Transverse colon (tissue), 4 donors: Measurements from ENCODE around the gene DNAH5. TPM values are rescaled to one million over a fixed set of nuclear protein-coding genes. Genes with fewer than 3 reads are reported as not detected.

ENCODE experiments used
- DNase-seq: peaks from one replicate; pipeline ENCODE4 v3.0.0-alpha.2; 2019
- H3K27ac ChIP-seq, 4 donors: fragments of 200-600 bp; sonication (generic); 2 replicates each; pipeline ENCODE4 v1.5.1; 2016 to 2018; ENCODE audit warnings: inconsistent platforms in 4 of 4
- H3K27me3 ChIP-seq: fragments of 200-600 bp; sonication (generic); 2 replicates; pipeline ENCODE4 v1.5.1; 2017; ENCODE audit warnings: inconsistent platforms
- H3K36me3 ChIP-seq, 4 donors: fragments of 200-600 bp; sonication (generic); 2 replicates each; pipeline ENCODE4 v1.5.1; 2017 to 2019; ENCODE audit warnings: inconsistent platforms in 4 of 4
- H3K4me1 ChIP-seq, 4 donors: fragments of 200-600 bp; sonication (generic); 2 replicates each; pipeline ENCODE4 v1.5.1; 2017 to 2020; ENCODE audit warnings: inconsistent platforms in 4 of 4
- H3K4me3 ChIP-seq, 4 donors: fragments of 200-600 bp; sonication (generic); 1 replicate in 1 of 4; 2 replicates in 3 of 4; pipeline versions ENCODE4 v1.5.1 to v1.6.1; 2017 to 2019; ENCODE audit warnings: inconsistent platforms in 4 of 4
- H3K9me3 ChIP-seq, 2 donors: fragments of 200-600 bp; sonication (generic); 2 replicates each; pipeline ENCODE4 v1.5.1; 2017 to 2019; ENCODE audit warnings: inconsistent platforms in 2 of 2
- EP300 ChIP-seq: sonication (generic); formaldehyde crosslinking; IDR thresholded peaks from one replicate; pipeline ENCODE4 v1.6.1; 2017; ENCODE audit warnings: antibody characterized with exemption, low read depth
- POLR2A ChIP-seq: fragments of 450-650 bp; IDR thresholded peaks from one replicate; pipeline ENCODE4 v1.6.1; 2016; ENCODE audit warnings: antibody characterized with exemption, mild to moderate bottlenecking, moderate library complexity
- POLR2AphosphoS5 ChIP-seq, 3 donors: sonication (generic); formaldehyde crosslinking; IDR thresholded peaks; one replicate each; pipeline ENCODE4 v1.6.1; 2016; ENCODE audit warnings: antibody characterized with exemption in 3 of 3
- WGBS, 2 donors: methylation state at CpG; one replicate each; pipeline ENCODE4 v1.1.5; 2018; ENCODE audit warnings: low coverage in 1 of 2; 5-methylcytosine and 5-hydroxymethylcytosine counted together
- in situ Hi-C, 4 donors: fragments of 200-750 bp; cut with MboI; loops; one replicate each; pipeline versions ENCODE4 v1.15.0 to v1.15.1; 2017; ENCODE audit warnings: low sequenced_read_pairs in 3 of 4, low pct_ligation_motif_present in 1 of 4, low pct_unique_long_range_greater_than_20kb in 1 of 4
- intact Hi-C: fragments of 100-400 bp; cut with DNase I; formaldehyde crosslinking; loops from one replicate; pipeline ENCODE4 v1.15.1; 2023; ENCODE audit warnings: low total_unique reads
- total RNA-seq, 4 donors: library from RNA; depleted of rRNA; stranded (reverse); fragments of >200 nt; gene quantifications; one replicate each; pipeline ENCODE4 v1.1.0, GENCODE V29; 2016
- TF ChIP-seq, protein P1 (sequence below), 5 experiments: fragments of 200-600 bp in 3 of 5; fragments of 450-650 bp in 2 of 5; sonication (generic) in 3 of 5; IDR thresholded peaks; 1 replicate in 2 of 5; 2 replicates in 3 of 5; pipeline ENCODE4 v1.5.1; 2016 to 2017; ENCODE audit warnings: antibody characterized with exemption in 5 of 5, inconsistent platforms in 3 of 5, mild to moderate bottlenecking in 2 of 5, moderate library complexity in 1 of 5

Gene DNAH5
- total RNA-seq, 4 donors from 2014 or later: 0.20 to 1.5 (median 0.53) TPM

- H3K9me3 ChIP-seq: no peaks in the 10 kb centered on the region
- intact Hi-C loops: no loop called here
- WGBS, 2 donors: 52 to 55% methylated on average over 2 of the region's 2 CpGs
- in situ Hi-C loops: no loop called here
- no peak overlapping the region for H3K4me3 ChIP-seq
- no peak overlapping the region for H3K27ac ChIP-seq
- DNase-seq: no peak
- H3K27me3 ChIP-seq: no peaks in the 10 kb centered on the region
- no peaks in the 10 kb centered on the region for H3K36me3 ChIP-seq
- H3K4me1 ChIP-seq: no peaks in the 10 kb centered on the region
- TF ChIP-seq POLR2AphosphoS5 (IDR thresholded peaks at IDR 0.05): no peak
- TF ChIP-seq POLR2A: no peak
- no peak for TF ChIP-seq EP300
- TF ChIP-seq, protein P1, sequence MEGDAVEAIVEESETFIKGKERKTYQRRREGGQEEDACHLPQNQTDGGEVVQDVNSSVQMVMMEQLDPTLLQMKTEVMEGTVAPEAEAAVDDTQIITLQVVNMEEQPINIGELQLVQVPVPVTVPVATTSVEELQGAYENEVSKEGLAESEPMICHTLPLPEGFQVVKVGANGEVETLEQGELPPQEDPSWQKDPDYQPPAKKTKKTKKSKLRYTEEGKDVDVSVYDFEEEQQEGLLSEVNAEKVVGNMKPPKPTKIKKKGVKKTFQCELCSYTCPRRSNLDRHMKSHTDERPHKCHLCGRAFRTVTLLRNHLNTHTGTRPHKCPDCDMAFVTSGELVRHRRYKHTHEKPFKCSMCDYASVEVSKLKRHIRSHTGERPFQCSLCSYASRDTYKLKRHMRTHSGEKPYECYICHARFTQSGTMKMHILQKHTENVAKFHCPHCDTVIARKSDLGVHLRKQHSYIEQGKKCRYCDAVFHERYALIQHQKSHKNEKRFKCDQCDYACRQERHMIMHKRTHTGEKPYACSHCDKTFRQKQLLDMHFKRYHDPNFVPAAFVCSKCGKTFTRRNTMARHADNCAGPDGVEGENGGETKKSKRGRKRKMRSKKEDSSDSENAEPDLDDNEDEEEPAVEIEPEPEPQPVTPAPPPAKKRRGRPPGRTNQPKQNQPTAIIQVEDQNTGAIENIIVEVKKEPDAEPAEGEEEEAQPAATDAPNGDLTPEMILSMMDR (IDR thresholded peaks at IDR 0.05): no peak
Observed at GRCh38 chr5:13740471-13740870, 204.0 kb downstream of the DNAH5 start.

DNA sequence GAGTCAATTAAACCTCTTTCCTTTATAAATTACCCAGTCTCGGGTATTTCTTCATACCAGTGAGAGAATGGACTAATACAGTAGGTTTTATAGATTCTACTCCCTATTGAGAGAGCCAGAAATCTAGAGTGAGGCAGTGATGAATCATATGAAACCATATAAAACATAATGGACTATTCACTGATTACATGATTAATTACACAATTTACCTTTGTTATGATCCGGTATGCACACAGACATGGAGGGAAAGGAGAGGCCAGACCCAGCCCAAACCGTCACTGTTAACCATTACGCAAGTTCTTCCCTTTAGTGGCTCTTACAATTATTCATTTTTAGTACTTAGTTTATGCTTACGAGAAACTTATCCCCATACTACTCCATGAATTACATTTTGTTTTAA is 205.0 kb downstream of the DNAH5 start:
- Histone ChIP-seq H3K27me3 (no peaks in the 10 kb centered on the region), H3K27ac (no peak overlapping the region), H3K36me3 (no peaks in the 10 kb centered on the region), H3K4me3 (no peak overlapping the region), H3K4me1 (no peaks in the 10 kb centered on the region), H3K9me3 (no peaks in the 10 kb centered on the region)
- WGBS, 2 donors: 68 to 75% methylated on average over 5 of the region's 5 CpGs
- TF ChIP-seq POLR2A (no peak), POLR2AphosphoS5 (IDR thresholded peaks at IDR 0.05) (no peak), EP300 (no peak)
- TF ChIP-seq, protein P1 (IDR thresholded peaks at IDR 0.05): no peak
- in situ Hi-C loops: no loop called here
- intact Hi-C loops: no loop called here
- DNase-seq: no peak

DNA sequence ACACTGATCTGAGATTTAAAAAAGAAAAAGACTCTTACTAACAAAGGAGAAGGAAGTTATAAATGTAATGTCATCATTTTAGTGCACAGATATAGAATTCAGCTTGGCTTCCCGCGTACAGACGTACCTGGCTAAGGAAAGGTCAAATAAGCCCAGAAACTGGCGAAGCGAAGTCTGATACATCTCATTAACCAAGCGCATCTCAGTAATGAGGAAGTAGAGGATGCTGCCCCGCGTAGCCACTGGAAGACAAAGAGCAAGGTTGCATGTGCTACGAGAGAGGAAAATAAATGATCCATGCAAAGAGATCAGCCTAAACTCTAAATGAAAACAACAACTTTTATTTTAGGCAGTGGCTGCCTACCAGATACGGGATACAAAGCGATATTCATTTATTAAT is 208.8 kb downstream of the DNAH5 start:
- intact Hi-C loops: no loop called here
- DNase-seq: no peak
- no peak overlapping the region for H3K27ac ChIP-seq
- TF ChIP-seq EP300: no peak
- no peak for TF ChIP-seq POLR2A
- TF ChIP-seq POLR2AphosphoS5 (IDR thresholded peaks at IDR 0.05): no peak
- TF ChIP-seq, protein P1 (IDR thresholded peaks at IDR 0.05): no peak
- no peaks in the 10 kb centered on the region for H3K27me3 ChIP-seq
- 92 to 93% methylated on average over 11 of the region's 11 CpGs for WGBS, 2 donors
- H3K4me3 ChIP-seq: no peak overlapping the region
- no peaks in the 10 kb centered on the region for H3K4me1 ChIP-seq
- no peaks in the 10 kb centered on the region for H3K9me3 ChIP-seq
- H3K36me3 ChIP-seq: no peaks in the 10 kb centered on the region
- in situ Hi-C loops: no loop called here

DNA sequence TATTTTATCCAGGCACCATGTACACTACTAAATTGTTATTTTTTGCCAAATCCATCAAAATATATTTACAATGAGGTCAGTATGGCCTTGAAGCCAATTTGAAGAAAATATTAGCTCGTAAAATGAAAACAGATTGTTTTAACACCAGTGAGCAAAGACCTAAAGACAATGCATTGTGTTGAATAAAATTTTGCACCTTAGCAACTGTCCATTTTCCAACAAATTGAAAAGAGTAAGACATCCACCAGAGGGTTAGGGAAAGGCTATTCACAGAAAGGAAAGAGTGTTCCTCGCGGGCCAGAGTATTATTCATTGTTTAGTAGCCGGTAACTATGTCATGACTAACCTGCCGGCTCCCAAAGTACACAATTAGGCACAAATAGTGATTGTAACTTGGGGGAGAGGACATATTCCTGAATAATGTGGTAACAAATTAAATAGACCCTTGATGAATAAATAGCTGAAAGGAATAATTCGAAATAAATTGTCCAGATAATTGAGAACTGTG is 213.3 kb downstream of the DNAH5 start:
- intact Hi-C loops (no loop called here), in situ Hi-C loops (no loop called here)
- no peak for TF ChIP-seq POLR2AphosphoS5 (IDR thresholded peaks at IDR 0.05)
- 80 to 81% methylated on average over 6 of the region's 6 CpGs for WGBS, 2 donors
- Histone ChIP-seq H3K36me3 (no peaks in the 10 kb centered on the region), H3K4me3 (no peak overlapping the region), H3K4me1 (no peaks in the 10 kb centered on the region), H3K9me3 (no peaks in the 10 kb centered on the region), H3K27ac (no peak overlapping the region), H3K27me3 (no peaks in the 10 kb centered on the region)
- no peak for DNase-seq

- Histone ChIP-seq H3K36me3 (no peaks in the 10 kb centered on the region), H3K4me1 (no peaks in the 10 kb centered on the region), H3K4me3 (no peak overlapping the region), H3K27me3 (no peaks in the 10 kb centered on the region), H3K27ac (no peak overlapping the region), H3K9me3 (no peaks in the 10 kb centered on the region)
- 38 to 39% methylated on average over 2 of the region's 2 CpGs for WGBS, 2 donors
- in situ Hi-C loops: no loop called here
- TF ChIP-seq, protein P1 (IDR thresholded peaks at IDR 0.05): no peak
- TF ChIP-seq EP300 (no peak), POLR2AphosphoS5 (IDR thresholded peaks at IDR 0.05) (no peak), POLR2A (no peak)
- intact Hi-C loops: no loop called here
- no peak for DNase-seq
Observed at GRCh38 chr5:13708906-13709305, 235.6 kb downstream of the DNAH5 start.
